Effector CD8-positive, alpha-beta T cell (primary cell): ENCODE measurements around the gene RAI1.
"Not testable (repeated sequence)": the region's sequence is repeated elsewhere in the genome, so short reads cannot be mapped to it uniquely, and the experiment has no call there.

ENCODE experiments used
- DNase-seq: peaks from one replicate; lab custom pipeline; 2025; lab: John Stamatoyannopoulos, UW

The RAI1 gene

GRCh38 chr17:17665255-17665654, 16.0 kb upstream of the RAI1 start:
- DNase-seq, result no peak

- no peak for DNase-seq
Observed at GRCh38 chr17:17666111-17666714, 15.0 kb upstream of the RAI1 start.

- no peak for DNase-seq
Observed at GRCh38 chr17:17667231-17667630, 14.0 kb upstream of the RAI1 start.

GRCh38 chr17:17667947-17668346, 13.3 kb upstream of the RAI1 start:
- DNase-seq, result no peak

GRCh38 chr17:17668358-17668757, 12.9 kb upstream of the RAI1 start:
- no peak for DNase-seq

GRCh38 chr17:17668775-17669579, 12.3 kb upstream of the RAI1 start:
- DNase-seq, result no peak

GRCh38 chr17:17669580-17670235, 11.6 kb upstream of the RAI1 start:
- no peak for DNase-seq

GRCh38 chr17:17670701-17671305, 10.5 kb upstream of the RAI1 start:
- no peak for DNase-seq

GRCh38 chr17:17671369-17672129, 9.7 kb upstream of the RAI1 start:
- DNase-seq, result no peak

GRCh38 chr17:17672453-17673368, 8.5 kb upstream of the RAI1 start:
- no peak for DNase-seq

- DNase-seq, result no peak
Observed at GRCh38 chr17:17675416-17675815, 5.8 kb upstream of the RAI1 start.

- no peak for DNase-seq
Observed at GRCh38 chr17:17675925-17676534, 5.2 kb upstream of the RAI1 start.

GRCh38 chr17:17676752-17677151, 4.5 kb upstream of the RAI1 start:
- DNase-seq, result no peak

- DNase-seq, result no peak
Observed at GRCh38 chr17:17677299-17678040, 3.8 kb upstream of the RAI1 start.

- DNase-seq, result not testable (repeated sequence)
Observed at GRCh38 chr17:17678063-17678699, 3.1 kb upstream of the RAI1 start.

GRCh38 chr17:17679243-17679642, 2.0 kb upstream of the RAI1 start:
- DNase-seq, result no peak

GRCh38 chr17:17679748-17680147, 1.5 kb upstream of the RAI1 start:
- no peak for DNase-seq

GRCh38 chr17:17680477-17681186, 626 bp upstream of the RAI1 start:
- DNase-seq, result no peak
